SK-N-MC (cell line): Measurements from ENCODE around the gene HSPH1.

ENCODE experiments used
- EZH2 ChIP-seq: fragments of 200-600 bp; sonication (generic); IDR thresholded peaks from one replicate; pipeline ENCODE4 v1.6.1; 2017; ENCODE audit warnings: antibody characterized with exemption
- FOXP2 ChIP-seq: optimal IDR thresholded peaks from 2 replicates; pipeline ENCODE3; 2011; ENCODE audit warnings: mild to moderate bottlenecking, moderate library complexity; ENCODE audit not compliant: insufficient read depth; ENCODE audit errors: extremely low read length, control extremely low read depth
- POLR2AphosphoS5 ChIP-seq: IDR thresholded peaks from 2 replicates; pipeline ENCODE4 v1.6.1; 2012; ENCODE audit warnings: mild to moderate bottlenecking, low read depth, low read length, borderline replicate concordance

DNA sequence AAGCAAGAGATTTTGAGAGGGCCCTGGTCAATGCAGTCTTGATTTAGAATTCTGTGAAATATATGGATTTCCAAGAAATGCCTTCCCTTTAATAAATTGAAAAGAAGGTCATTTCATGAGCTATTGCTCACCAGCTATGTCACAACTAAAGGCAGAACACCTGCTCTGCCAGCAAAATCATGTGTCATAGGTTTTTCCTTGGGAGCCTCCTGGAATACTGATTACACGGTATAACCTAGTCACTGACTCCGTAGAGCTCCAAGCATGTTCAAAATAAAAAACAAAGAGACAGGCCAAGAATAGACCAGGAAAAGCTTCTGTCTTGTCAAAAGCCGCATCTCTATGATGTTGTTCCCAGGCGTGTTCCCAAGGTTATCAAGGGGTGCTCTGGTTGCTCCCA lies 45.5 kb downstream of the HSPH1 start:
- TF ChIP-seq POLR2AphosphoS5 = no peak
- no peak for TF ChIP-seq FOXP2
- TF ChIP-seq EZH2 = no peak
